SK-N-SH treated with all-trans-retinoic acid at 6 μM for 48 hours (cell line): ENCODE data around the gene DOK5.

Experiments used
- ARNTL ChIP-seq: fragments of 450-650 bp; formaldehyde crosslinking; IDR thresholded peaks from 2 replicates; pipeline ENCODE4 v1.5.0; 2020; ENCODE audit warnings: low read depth, mild to moderate bottlenecking, moderate library complexity, borderline replicate concordance
- ESRRG ChIP-seq: fragments of 250-450 bp; sonication (Bioruptor Pico); IDR thresholded peaks from 2 replicates; pipeline ENCODE4 v1.6.1; 2021; ENCODE audit warnings: mild to moderate bottlenecking
- PPARA ChIP-seq: fragments of 250-450 bp; sonication (Bioruptor Pico); IDR thresholded peaks from 2 replicates; pipeline ENCODE4 v1.5.0; 2020; ENCODE audit warnings: mild to moderate bottlenecking, borderline replicate concordance
- RARB ChIP-seq: fragments of 250-450 bp; sonication (Bioruptor Pico); IDR thresholded peaks from 2 replicates; pipeline ENCODE4 v1.8.0; 2021; ENCODE audit warnings: mild to moderate bottlenecking, moderate library complexity
- ZNF565 ChIP-seq: fragments of 450-650 bp; formaldehyde crosslinking; conservative IDR thresholded peaks from 2 replicates; pipeline ENCODE4 v1.5.0; 2020; ENCODE audit warnings: low read depth, mild to moderate bottlenecking, moderate library complexity
- TF ChIP-seq, protein P1 (sequence below): fragments of 250-450 bp; sonication (Bioruptor Pico); IDR thresholded peaks from 2 replicates; pipeline ENCODE4 v1.5.1; 2021; ENCODE audit warnings: mild to moderate bottlenecking, moderate library complexity
- TF ChIP-seq, protein P2 (sequence below): fragments of 250-450 bp; sonication (Bioruptor Pico); IDR thresholded peaks from 2 replicates; pipeline ENCODE4 v1.8.0; 2020; ENCODE audit warnings: mild to moderate bottlenecking, moderate library complexity, borderline replicate concordance
- TF ChIP-seq, protein P3 (sequence below): fragments of 250-450 bp; sonication (Bioruptor Pico); IDR thresholded peaks from 2 replicates; pipeline ENCODE4 v1.8.0; 2021; ENCODE audit warnings: low read depth, mild to moderate bottlenecking, moderate library complexity, borderline replicate concordance

DNA sequence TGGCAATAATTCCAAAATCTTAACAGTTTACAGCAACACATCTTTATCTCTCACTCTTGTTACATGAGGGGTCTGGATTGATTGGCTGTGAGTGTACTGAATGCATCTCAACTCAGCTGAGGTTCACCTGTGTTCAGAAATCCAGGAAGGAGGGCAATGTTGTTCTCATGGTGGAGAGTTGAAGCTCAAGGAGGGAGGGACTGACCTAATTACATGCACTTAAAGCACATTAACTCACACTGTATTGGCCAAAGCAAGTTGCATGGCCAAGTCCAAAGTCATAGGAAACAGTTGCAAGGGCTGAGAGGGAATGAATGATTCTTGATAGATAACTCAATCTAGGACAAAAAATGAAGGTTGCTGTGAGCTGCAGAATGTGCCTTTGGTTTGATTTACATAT, 102.2 kb downstream of the DOK5 start:
- TF ChIP-seq, protein P1, sequence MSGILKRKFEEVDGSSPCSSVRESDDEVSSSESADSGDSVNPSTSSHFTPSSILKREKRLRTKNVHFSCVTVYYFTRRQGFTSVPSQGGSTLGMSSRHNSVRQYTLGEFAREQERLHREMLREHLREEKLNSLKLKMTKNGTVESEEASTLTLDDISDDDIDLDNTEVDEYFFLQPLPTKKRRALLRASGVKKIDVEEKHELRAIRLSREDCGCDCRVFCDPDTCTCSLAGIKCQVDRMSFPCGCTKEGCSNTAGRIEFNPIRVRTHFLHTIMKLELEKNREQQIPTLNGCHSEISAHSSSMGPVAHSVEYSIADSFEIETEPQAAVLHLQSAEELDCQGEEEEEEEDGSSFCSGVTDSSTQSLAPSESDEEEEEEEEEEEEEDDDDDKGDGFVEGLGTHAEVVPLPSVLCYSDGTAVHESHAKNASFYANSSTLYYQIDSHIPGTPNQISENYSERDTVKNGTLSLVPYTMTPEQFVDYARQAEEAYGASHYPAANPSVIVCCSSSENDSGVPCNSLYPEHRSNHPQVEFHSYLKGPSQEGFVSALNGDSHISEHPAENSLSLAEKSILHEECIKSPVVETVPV (CRISPR knock-in tag): no peak
- TF ChIP-seq PPARA (no peak), ZNF565 (CRISPR knock-in tag) (no peak), ESRRG (CRISPR knock-in tag) (no peak), RARB (CRISPR knock-in tag) (no peak), ARNTL (CRISPR knock-in tag) (no peak)
- TF ChIP-seq, protein P2, sequence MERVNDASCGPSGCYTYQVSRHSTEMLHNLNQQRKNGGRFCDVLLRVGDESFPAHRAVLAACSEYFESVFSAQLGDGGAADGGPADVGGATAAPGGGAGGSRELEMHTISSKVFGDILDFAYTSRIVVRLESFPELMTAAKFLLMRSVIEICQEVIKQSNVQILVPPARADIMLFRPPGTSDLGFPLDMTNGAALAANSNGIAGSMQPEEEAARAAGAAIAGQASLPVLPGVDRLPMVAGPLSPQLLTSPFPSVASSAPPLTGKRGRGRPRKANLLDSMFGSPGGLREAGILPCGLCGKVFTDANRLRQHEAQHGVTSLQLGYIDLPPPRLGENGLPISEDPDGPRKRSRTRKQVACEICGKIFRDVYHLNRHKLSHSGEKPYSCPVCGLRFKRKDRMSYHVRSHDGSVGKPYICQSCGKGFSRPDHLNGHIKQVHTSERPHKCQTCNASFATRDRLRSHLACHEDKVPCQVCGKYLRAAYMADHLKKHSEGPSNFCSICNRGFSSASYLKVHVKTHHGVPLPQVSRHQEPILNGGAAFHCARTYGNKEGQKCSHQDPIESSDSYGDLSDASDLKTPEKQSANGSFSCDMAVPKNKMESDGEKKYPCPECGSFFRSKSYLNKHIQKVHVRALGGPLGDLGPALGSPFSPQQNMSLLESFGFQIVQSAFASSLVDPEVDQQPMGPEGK (CRISPR knock-in tag): no peak
- TF ChIP-seq, protein P3, sequence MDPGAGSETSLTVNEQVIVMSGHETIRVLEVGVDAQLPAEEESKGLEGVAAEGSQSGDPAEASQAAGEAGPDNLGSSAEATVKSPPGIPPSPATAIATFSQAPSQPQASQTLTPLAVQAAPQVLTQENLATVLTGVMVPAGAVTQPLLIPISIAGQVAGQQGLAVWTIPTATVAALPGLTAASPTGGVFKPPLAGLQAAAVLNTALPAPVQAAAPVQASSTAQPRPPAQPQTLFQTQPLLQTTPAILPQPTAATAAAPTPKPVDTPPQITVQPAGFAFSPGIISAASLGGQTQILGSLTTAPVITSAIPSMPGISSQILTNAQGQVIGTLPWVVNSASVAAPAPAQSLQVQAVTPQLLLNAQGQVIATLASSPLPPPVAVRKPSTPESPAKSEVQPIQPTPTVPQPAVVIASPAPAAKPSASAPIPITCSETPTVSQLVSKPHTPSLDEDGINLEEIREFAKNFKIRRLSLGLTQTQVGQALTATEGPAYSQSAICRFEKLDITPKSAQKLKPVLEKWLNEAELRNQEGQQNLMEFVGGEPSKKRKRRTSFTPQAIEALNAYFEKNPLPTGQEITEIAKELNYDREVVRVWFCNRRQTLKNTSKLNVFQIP (CRISPR knock-in tag): no peak
